ENCODE data around the gene ARL17B. TPM values are rescaled to one million over a fixed set of nuclear protein-coding genes. Genes with fewer than 3 reads are reported as not detected.
"Not testable (repeated sequence)": the region's sequence is repeated elsewhere in the genome, so short reads cannot be mapped to it uniquely, and the experiment has no call there.

The ARL17B gene
- 10 to 100 TPM; 20.1 to 39.7 TPM for total RNA-seq

DNA sequence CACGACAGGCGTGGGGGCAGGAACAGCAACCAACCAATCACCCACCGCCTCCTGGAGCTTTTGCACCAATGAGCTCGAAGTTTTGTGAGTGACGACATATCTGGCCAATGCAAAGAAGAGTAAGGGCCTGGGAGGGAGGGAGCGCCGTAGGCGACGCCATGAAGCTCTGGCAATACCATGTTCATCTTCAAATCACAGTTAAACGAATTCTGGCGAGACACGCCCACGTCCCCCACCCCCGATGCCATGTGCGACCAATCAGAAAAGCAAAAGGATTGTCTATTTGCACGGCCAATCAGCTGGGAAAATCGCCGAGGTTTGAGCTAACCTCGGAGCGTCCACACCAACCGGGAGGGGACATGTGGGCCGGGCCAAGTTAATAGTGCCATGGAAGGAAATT lies at the start of gene ARL17B:
Gene ARL17B, minus strand, starts transcription at position 12 of the 400 bp plus-strand sequence. CDS start 3,369 bp downstream, outside the sequence.
- intact Hi-C loops (cut with DNase I); H3K4me3 ChIP-seq; H3K36me3 ChIP-seq; H3K27me3 ChIP-seq (replicated peaks; ENCODE audit: insufficient read depth); H3K27ac ChIP-seq; H3K9me3 ChIP-seq; H3K4me1 ChIP-seq (replicated peaks): not testable (repeated sequence)
- DNase-seq (ENCODE audit: low spot score), result peak; percentile 93
- no CpG with 5 or more reads among the region's 22 CpGs for WGBS

GRCh38 chr17:46409864-46410263 lies 48.3 kb upstream of the ARL17B start:
- H3K36me3 ChIP-seq; intact Hi-C loops (cut with DNase I); H3K27ac ChIP-seq; H3K27me3 ChIP-seq (replicated peaks; ENCODE audit: insufficient read depth); H3K4me1 ChIP-seq (replicated peaks); H3K4me3 ChIP-seq; H3K9me3 ChIP-seq; DNase-seq (ENCODE audit: low spot score): not testable (repeated sequence)
- WGBS, result no CpG with 5 or more reads among the region's 2 CpGs

GRCh38 chr17:46407155-46407554 lies 45.6 kb upstream of the ARL17B start:
- H3K4me1 ChIP-seq (replicated peaks); intact Hi-C loops (cut with DNase I); H3K4me3 ChIP-seq; H3K9me3 ChIP-seq; H3K36me3 ChIP-seq; DNase-seq (ENCODE audit: low spot score); H3K27me3 ChIP-seq (replicated peaks; ENCODE audit: insufficient read depth); H3K27ac ChIP-seq: not testable (repeated sequence)
- no CpG with 5 or more reads among the region's 5 CpGs for WGBS

GRCh38 chr17:46401033-46401787 lies 39.6 kb upstream of the ARL17B start:
- no CpG with 5 or more reads among the region's 2 CpGs for WGBS
- H3K4me1 ChIP-seq (replicated peaks); H3K27me3 ChIP-seq (replicated peaks; ENCODE audit: insufficient read depth); intact Hi-C loops (cut with DNase I); H3K36me3 ChIP-seq; H3K27ac ChIP-seq; H3K9me3 ChIP-seq; H3K4me3 ChIP-seq; DNase-seq (ENCODE audit: low spot score): not testable (repeated sequence)

GRCh38 chr17:46400543-46400942 lies 39.0 kb upstream of the ARL17B start:
- H3K4me1 ChIP-seq (replicated peaks); H3K27ac ChIP-seq; H3K36me3 ChIP-seq; DNase-seq (ENCODE audit: low spot score); intact Hi-C loops (cut with DNase I); H3K4me3 ChIP-seq; H3K9me3 ChIP-seq; H3K27me3 ChIP-seq (replicated peaks; ENCODE audit: insufficient read depth): not testable (repeated sequence)
- 0% methylated on average over 1 of the region's 3 CpGs for WGBS

GRCh38 chr17:46399993-46400392 lies 38.4 kb upstream of the ARL17B start:
- H3K4me3 ChIP-seq; DNase-seq (ENCODE audit: low spot score); H3K27me3 ChIP-seq (replicated peaks; ENCODE audit: insufficient read depth); H3K27ac ChIP-seq; H3K9me3 ChIP-seq; H3K4me1 ChIP-seq (replicated peaks); intact Hi-C loops (cut with DNase I); H3K36me3 ChIP-seq: not testable (repeated sequence)
- 96% methylated on average over 4 of the region's 9 CpGs for WGBS

DNA sequence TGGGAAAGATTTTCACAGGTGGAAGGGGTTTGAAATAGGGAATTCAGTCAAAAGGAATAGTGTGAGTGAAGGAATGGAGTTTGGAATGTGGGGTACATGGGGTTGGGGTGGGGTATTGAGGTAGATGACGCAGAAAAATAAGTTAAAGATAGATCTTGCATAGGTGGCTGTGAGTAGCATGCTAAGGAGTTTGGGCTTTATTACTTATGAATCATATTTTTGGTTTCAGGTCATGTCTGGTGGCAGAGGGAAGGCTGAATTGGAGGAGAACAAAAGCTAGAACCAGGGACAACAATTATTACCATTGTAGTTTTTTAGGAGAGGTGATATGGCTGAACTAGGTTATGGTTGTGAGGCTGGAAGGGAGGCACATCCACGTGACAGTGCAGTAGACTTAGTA lies 34.7 kb upstream of the ARL17B start:
- WGBS, result no CpG with 5 or more reads among the region's 2 CpGs
- H3K4me1 ChIP-seq (replicated peaks); H3K9me3 ChIP-seq; H3K27ac ChIP-seq; DNase-seq (ENCODE audit: low spot score); H3K27me3 ChIP-seq (replicated peaks; ENCODE audit: insufficient read depth); H3K4me3 ChIP-seq; H3K36me3 ChIP-seq; intact Hi-C loops (cut with DNase I): not testable (repeated sequence)

- WGBS, result no CpG with 5 or more reads among the region's 2 CpGs
- intact Hi-C loops (cut with DNase I); DNase-seq (ENCODE audit: low spot score); H3K4me1 ChIP-seq (replicated peaks); H3K9me3 ChIP-seq; H3K27me3 ChIP-seq (replicated peaks; ENCODE audit: insufficient read depth); H3K4me3 ChIP-seq; H3K36me3 ChIP-seq; H3K27ac ChIP-seq: not testable (repeated sequence)
Measured at GRCh38 chr17:46393702-46394101, 32.1 kb upstream of the ARL17B start.

DNA sequence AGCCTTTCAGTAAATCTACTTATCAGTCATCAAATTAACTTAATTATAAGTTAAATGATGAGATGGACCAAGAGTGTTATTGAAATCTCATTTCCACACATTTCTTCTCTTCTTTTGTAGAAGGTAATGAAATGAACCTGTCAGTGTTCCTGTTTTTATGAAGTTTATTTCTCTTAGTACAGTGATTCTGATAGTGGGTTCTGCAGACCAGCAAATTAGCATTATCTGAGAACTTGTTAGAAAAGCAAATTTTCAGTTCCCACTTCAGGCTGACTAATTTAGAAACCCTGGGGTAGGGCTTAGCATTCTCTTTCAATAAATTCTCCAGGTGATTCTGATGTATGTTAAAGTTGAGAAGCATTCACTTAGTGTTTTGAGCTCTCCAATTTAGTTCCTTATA lies 23.9 kb upstream of the ARL17B start:
- DNase-seq (ENCODE audit: low spot score); H3K9me3 ChIP-seq; H3K27ac ChIP-seq; H3K27me3 ChIP-seq (replicated peaks; ENCODE audit: insufficient read depth); H3K36me3 ChIP-seq; H3K4me3 ChIP-seq; H3K4me1 ChIP-seq (replicated peaks); intact Hi-C loops (cut with DNase I): not testable (repeated sequence)

DNA sequence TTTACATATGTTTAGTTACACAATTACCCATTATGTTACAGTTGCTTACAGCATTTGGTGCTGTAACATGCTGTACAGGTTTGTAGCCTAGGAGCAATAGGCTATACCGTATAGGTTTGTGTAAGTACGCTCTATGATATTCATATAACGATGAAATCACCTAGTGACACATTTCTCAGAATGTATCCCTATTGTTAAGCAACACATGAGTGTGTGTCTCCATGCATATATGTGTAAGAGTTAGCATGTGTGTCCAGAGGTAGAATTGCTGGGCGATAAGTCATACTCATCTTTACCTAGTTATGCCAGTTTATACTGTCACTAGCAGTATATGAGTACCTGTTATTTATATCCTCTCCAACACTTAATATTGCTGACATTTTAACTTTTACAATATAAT lies 21.6 kb upstream of the ARL17B start:
- H3K9me3 ChIP-seq; H3K36me3 ChIP-seq; DNase-seq (ENCODE audit: low spot score); H3K4me3 ChIP-seq; H3K27ac ChIP-seq; H3K27me3 ChIP-seq (replicated peaks; ENCODE audit: insufficient read depth); H3K4me1 ChIP-seq (replicated peaks); intact Hi-C loops (cut with DNase I): not testable (repeated sequence)
- WGBS, result 96% methylated on average over 3 of the region's 4 CpGs

GRCh38 chr17:46373418-46373817 lies 11.9 kb upstream of the ARL17B start:
- intact Hi-C loops (cut with DNase I); H3K36me3 ChIP-seq; H3K4me3 ChIP-seq; DNase-seq (ENCODE audit: low spot score); H3K27me3 ChIP-seq (replicated peaks; ENCODE audit: insufficient read depth); H3K4me1 ChIP-seq (replicated peaks); H3K9me3 ChIP-seq; H3K27ac ChIP-seq: not testable (repeated sequence)
- WGBS, result no CpG with 5 or more reads among the region's 7 CpGs

DNA sequence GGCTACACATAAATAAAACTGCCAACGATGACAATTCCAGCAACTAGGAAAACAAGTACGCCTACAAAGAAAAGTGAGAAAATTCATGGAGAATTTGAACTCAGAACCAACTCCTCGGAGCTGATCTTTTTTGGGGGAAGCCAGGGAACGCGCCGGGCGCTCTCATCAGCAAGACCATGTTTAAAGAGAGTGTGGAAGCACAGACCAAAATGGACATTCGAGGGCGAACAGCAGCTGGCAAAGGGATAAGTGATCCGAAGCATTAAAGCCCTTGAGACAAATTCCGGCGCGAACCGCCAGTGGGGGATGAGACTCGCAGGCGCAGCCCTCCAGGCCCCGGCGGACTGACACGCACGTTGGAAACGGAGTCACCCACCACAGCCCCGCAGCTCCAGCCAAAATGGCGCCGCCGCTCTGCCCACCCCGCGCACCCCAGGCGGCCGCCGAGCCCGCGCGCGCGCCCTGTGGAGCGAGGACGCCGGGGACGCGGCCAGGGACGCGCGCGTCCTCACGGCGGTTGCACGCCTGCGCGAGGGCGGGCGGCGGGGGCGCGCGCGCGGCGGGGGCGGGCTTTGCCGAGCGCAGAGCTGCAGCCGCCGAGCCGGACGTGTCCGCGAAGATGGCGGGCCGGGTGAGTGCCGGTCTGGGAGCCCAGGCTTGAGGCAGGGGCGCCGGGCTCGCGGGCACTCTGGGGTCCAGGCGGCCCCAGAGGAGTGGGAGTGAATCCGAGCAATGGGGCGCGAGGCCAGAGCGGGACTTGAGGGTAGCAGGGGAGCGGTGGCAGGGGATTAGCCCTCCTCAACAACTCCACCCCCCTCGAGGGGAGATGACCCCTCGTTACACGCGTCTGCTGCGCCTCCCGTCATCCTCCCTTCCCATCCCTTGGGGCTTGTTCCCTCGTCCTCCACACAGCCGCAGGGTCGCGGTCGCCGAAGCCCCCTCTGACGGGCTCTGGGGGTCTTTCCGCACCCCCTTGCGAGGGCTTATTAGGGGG lies 11.0 kb upstream of the ARL17B start:
- H3K27ac ChIP-seq; H3K4me1 ChIP-seq (replicated peaks); H3K27me3 ChIP-seq (replicated peaks; ENCODE audit: insufficient read depth); DNase-seq (ENCODE audit: low spot score); H3K4me3 ChIP-seq; intact Hi-C loops (cut with DNase I); H3K36me3 ChIP-seq; H3K9me3 ChIP-seq: not testable (repeated sequence)
- no CpG with 5 or more reads among the region's 95 CpGs for whole genome bisulfite sequencing

All from prostate gland (tissue), 2 donors.